Measurements from ENCODE around the gene SCFD2.

- no peak for TF ChIP-seq CTCF (conservative IDR thresholded peaks at IDR 0.05; ENCODE audit: low read depth, low read length)
- no peak for TF ChIP-seq EZH2 (IDR thresholded peaks at IDR 0.05; ENCODE audit: low read length, unreplicated experiment)
Observed at GRCh38 chr4:52954560-52955170, 411.2 kb downstream of the SCFD2 start.

Measured in PC-3 (cell line).